Liver (tissue), 3 donors: ENCODE measurements around the gene TMEM108.

Experiments
- CTCF ChIP-seq: fragments of 150-350 bp; IDR thresholded peaks from 2 replicates; pipeline ENCODE4 v1.5.1; 2017; ENCODE audit warnings: improper control_type of control experiment, low read depth, low read length; ENCODE audit not compliant: missing input control
- EGR1 ChIP-seq, 2 donors: IDR thresholded peaks; 2 replicates each; pipeline ENCODE4 v1.6.1; 2016 to 2018; ENCODE audit warnings: antibody characterized with exemption in 2 of 2, low read depth in 2 of 2
- FOXA1 ChIP-seq: IDR thresholded peaks from 2 replicates; pipeline ENCODE4 v1.6.1; 2016; ENCODE audit warnings: antibody characterized with exemption
- FOXA2 ChIP-seq: IDR thresholded peaks from 2 replicates; pipeline ENCODE4 v1.6.1; 2016; ENCODE audit warnings: antibody characterized with exemption
- GABPA ChIP-seq, 2 donors: IDR thresholded peaks in 1 of 2; conservative IDR thresholded peaks in 1 of 2; 2 replicates each; pipeline ENCODE4 v1.6.1; 2016; ENCODE audit warnings: antibody characterized with exemption in 2 of 2, mild to moderate bottlenecking in 1 of 2, moderate library complexity in 1 of 2
- HNF4A ChIP-seq, 2 donors: conservative IDR thresholded peaks; 2 replicates each; pipeline ENCODE4 v1.6.1; 2016; ENCODE audit warnings: antibody characterized with exemption in 2 of 2, mild to moderate bottlenecking in 2 of 2
- JUND ChIP-seq, 2 donors: IDR thresholded peaks; 2 replicates each; pipeline ENCODE4 v1.6.1; 2016; ENCODE audit warnings: antibody characterized with exemption in 2 of 2
- REST ChIP-seq: IDR thresholded peaks from 2 replicates; pipeline ENCODE4 v1.6.1; 2016; ENCODE audit warnings: antibody characterized with exemption, mild to moderate bottlenecking
- RXRA ChIP-seq, 2 donors: IDR thresholded peaks; 2 replicates each; pipeline ENCODE4 v1.6.1; 2017 to 2018; ENCODE audit warnings: antibody characterized with exemption in 2 of 2, mild to moderate bottlenecking in 1 of 2
- SP1 ChIP-seq: IDR thresholded peaks from 2 replicates; pipeline ENCODE4 v1.6.1; 2018; ENCODE audit warnings: antibody characterized with exemption, mild to moderate bottlenecking
- TAF1 ChIP-seq: conservative IDR thresholded peaks from 2 replicates; pipeline ENCODE4 v1.6.1; 2016; ENCODE audit warnings: antibody characterized with exemption, mild to moderate bottlenecking
- YY1 ChIP-seq: IDR thresholded peaks from 2 replicates; pipeline ENCODE4 v1.6.1; 2016; ENCODE audit warnings: antibody characterized with exemption, mild to moderate bottlenecking
- donor health status: healthy.
- donor health status: healthy.

GRCh38 chr3:133208184-133208583 is 170.0 kb downstream of the TMEM108 start:
- TF ChIP-seq CTCF (peak; percentile 7), REST (no peak), RXRA (IDR thresholded peaks at IDR 0.05) (no peak), GABPA (IDR thresholded peaks at IDR 0.05 in 1 of 2, conservative IDR thresholded peaks at IDR 0.05 in 1 of 2) (no peak), TAF1 (no peak), FOXA1 (no peak), HNF4A (conservative IDR thresholded peaks at IDR 0.05) (no peak), YY1 (no peak), FOXA2 (peak; percentile 56), JUND (IDR thresholded peaks at IDR 0.05) (no peak), SP1 (no peak), EGR1 (IDR thresholded peaks at IDR 0.05; ENCODE audit: low read depth in 2 of 2) (no peak)
